Putamen (tissue), 1 donor: ENCODE measurements around the gene RAB19.
"Not testable (repeated sequence)": the region's sequence is repeated elsewhere in the genome, so short reads cannot be mapped to it uniquely, and the experiment has no call there.

Experiments used
- DNase-seq: peaks from one replicate; pipeline ENCODE4 v3.0.0-alpha.2; 2016; ENCODE audit warnings: low spot score

The RAB19 gene

GRCh38 chr7:140402178-140402835 is 1.6 kb upstream of the RAB19 start:
- DNase-seq, result no peak

- no peak for DNase-seq
Measured at GRCh38 chr7:140404565-140405065, 757 bp downstream of the RAB19 start.

GRCh38 chr7:140415361-140415760 is 11.5 kb downstream of the RAB19 start:
- no peak for DNase-seq

- not testable (repeated sequence) for DNase-seq
Measured at GRCh38 chr7:140415816-140416215, 12.0 kb downstream of the RAB19 start.

GRCh38 chr7:140416560-140416959 is 12.7 kb downstream of the RAB19 start:
- DNase-seq, result no peak

- DNase-seq, result no peak
Measured at GRCh38 chr7:140417456-140418155, 13.7 kb downstream of the RAB19 start.

- DNase-seq, result not testable (repeated sequence)
Measured at GRCh38 chr7:140418156-140418472, 14.3 kb downstream of the RAB19 start.

- no peak for DNase-seq
Measured at GRCh38 chr7:140418653-140419052, 14.8 kb downstream of the RAB19 start.

GRCh38 chr7:140421521-140421920 is 17.7 kb downstream of the RAB19 start:
- DNase-seq, result no peak

GRCh38 chr7:140423501-140423900 is 19.6 kb downstream of the RAB19 start:
- DNase-seq, result peak; percentile 48

GRCh38 chr7:140425718-140426117 is 21.9 kb downstream of the RAB19 start:
- DNase-seq, result no peak

GRCh38 chr7:140426130-140426529 is 22.3 kb downstream of the RAB19 start:
- DNase-seq, result no peak

GRCh38 chr7:140433396-140433795 is 29.5 kb downstream of the RAB19 start:
- no peak for DNase-seq

GRCh38 chr7:140435252-140435895 is 31.5 kb downstream of the RAB19 start:
- DNase-seq, result no peak

GRCh38 chr7:140439359-140439758 is 35.5 kb downstream of the RAB19 start:
- peak; percentile 58 for DNase-seq

GRCh38 chr7:140440593-140440992 is 36.7 kb downstream of the RAB19 start:
- DNase-seq, result no peak

GRCh38 chr7:140441519-140441918 is 37.7 kb downstream of the RAB19 start:
- DNase-seq, result no peak

GRCh38 chr7:140446467-140446866 is 42.6 kb downstream of the RAB19 start:
- DNase-seq, result no peak

- DNase-seq, result no peak
Measured at GRCh38 chr7:140447841-140448240, 44.0 kb downstream of the RAB19 start.

GRCh38 chr7:140448781-140449480 is 45.1 kb downstream of the RAB19 start:
- no peak for DNase-seq

GRCh38 chr7:140451716-140452115 is 47.9 kb downstream of the RAB19 start:
- no peak for DNase-seq

- no peak for DNase-seq
Measured at GRCh38 chr7:140453273-140453672, 49.4 kb downstream of the RAB19 start.
